Activated CD8-positive, alpha-beta memory T cell treated with anti-CD3 and anti-CD28 coated beads for 48 hours (primary cell): ENCODE data around the gene ELOVL6.

Experiments
- DNase-seq, 3 experiments: peaks; one replicate each; pipeline ENCODE4 v3.0.0-alpha.2; 2020; ENCODE audit warnings: low read depth in 2 of 3, low spot score in 2 of 3

The ELOVL6 gene

DNA sequence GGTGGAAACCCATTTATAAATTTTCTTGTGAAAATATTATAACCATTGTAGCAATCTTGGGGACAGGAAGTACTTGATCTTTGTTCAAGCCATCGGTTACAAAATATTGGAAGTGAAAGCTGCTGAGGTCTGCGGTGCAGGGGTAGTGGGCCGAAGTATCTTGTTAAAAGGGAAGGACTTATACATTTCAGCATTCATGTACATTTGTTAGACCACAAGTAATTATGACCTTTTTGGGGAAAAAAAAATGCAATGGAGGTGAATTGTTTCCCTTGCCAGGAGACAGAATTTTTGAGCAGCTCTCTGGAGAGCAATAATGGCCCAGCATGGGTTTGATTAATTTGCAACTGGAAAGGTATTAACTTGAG is 164.4 kb downstream of the ELOVL6 start:
- DNase-seq, result no peak

DNA sequence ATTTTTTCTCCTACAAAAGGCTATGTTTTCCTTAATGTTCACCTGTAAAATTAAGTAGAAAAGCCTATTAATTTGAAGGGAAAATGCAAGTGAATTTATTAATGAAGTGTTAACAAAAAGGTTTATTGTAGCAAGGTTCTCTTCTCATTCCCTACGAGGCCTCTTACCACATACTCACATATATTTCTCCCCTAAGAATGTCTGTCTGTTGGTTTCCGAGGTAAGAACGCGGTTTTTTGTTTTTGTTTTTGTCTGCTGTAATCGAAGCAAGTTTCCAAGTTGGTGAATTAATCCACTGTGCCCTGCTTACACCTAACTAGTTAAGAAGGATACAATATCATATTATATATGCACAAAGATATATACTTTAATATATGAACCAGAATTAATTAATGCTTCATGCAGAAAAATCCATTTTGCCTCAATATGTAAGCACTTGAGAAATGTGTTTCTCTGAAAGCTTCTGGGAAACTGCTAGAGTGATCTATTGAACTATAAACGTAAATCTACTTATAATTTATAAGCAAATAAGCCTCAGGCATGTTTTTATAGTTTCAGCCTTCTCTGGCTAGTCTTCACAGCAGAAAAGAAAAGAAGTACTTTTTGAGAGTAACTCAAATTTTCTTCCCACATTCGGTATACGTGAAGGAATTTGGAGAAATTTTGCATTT is 164.9 kb downstream of the ELOVL6 start:
- no peak for DNase-seq

DNA sequence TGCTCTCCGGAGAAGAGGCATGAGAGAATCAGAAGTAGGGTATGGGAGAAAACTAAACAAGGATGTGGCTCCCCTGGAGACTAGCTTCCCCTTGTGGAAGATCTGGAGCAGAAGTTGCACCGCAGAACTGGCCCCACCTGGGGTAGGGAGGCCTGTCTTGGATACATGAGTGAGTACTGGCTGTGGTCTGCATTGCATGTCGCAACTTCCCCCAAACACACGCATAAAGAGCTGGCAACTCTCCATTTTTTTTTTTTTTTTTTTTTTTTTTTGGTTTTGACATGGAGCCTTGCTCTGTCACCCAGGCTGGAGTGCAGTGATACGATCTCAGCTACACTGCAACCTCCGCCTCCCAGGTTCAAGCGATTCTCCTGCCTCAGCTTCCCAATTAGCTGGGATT is 165.8 kb downstream of the ELOVL6 start:
- DNase-seq, result no peak

DNA sequence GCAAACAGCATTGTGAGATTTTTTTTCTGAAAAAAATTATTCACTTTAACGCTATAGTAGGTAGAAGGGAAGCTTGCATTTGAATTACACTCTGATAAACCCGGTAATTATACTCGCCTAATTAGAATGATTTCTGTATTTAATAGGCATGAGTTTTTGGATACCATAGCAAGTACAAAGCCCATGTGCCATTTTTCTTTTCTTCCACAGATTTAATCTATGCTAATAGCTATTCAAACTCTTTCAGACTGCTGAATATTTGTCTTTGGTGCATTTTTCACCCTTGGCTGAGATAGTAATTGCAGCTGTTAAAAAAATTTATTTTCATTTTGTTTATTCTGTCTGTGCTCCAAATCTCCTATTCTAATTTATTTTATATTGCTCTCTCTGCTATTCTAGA is 172.7 kb downstream of the ELOVL6 start:
- DNase-seq, result no peak

DNA sequence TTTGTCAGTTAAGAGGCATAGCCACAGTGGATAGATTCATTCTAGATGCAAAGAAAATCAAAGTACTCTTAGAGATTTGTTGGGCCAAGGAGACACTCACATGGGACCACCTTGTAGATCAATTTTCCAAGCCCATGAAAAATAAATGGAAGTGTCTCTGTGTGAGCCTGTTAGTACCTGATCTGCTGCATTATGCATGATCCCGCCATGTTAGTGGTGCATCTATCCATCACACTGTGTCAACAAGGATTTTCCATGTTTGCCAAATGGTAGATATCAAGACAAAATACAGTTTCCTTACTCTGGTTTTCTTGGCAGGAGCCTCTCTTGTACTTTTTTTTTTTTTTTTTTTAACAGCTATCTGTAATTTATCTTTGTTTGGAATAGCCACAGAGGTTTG is 173.4 kb downstream of the ELOVL6 start:
- no peak for DNase-seq

DNA sequence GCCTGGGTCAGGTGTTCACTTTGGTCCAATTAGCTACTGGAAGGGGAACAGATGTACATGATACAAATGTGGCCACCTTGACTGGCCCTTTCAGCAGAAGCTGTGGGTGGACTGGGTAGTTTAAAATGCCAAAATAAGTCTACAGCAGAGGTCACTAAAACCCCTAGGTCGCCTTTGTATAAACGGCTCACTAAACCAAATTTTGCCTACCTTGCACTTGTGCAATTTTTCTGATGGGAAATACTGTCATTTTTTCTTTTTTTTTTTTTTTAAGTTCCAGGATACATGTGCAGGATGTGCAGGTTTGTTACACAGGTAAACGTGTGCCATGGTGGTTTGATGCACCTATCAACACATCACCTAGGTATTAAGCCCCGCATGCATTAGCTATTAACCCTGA is 176.0 kb downstream of the ELOVL6 start:
- DNase-seq, result no peak

DNA sequence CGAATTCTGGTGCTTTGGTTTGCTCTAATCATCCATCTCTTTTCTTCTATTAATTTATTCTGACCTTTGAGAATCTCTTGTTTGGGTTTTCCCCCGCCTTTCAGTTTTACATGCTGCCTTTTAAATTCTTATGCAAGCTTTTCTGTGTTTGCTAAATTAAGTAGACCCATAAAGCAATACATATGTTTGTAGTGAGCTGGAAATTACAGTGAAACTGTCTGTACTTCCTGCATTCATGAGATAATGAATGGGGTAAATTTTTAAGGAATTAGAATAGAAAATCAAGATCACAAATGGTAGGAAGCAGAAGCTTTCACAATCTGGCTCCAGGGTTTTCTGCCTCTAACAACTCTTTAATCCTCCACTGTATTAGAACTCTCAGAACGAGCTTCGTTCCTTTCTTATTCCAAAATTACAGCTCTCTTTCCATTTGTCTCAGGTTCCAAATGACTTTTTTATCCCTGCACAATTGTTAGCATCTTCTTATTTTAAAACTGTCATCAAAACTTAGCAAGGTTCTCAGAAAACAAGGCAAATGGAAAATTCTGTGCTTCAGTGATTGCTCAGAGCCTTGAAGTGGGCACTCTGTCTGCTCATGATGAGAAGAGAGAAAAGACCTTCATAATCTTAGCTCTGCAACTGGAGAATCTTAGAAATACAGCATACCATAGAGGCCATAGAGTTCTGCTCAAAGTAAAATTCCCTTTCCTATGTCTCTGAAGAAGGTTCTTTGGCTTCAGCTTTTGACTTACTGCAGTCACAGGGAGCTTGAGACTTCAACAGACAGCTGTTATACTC is 177.6 kb downstream of the ELOVL6 start:
- no peak for DNase-seq

DNA sequence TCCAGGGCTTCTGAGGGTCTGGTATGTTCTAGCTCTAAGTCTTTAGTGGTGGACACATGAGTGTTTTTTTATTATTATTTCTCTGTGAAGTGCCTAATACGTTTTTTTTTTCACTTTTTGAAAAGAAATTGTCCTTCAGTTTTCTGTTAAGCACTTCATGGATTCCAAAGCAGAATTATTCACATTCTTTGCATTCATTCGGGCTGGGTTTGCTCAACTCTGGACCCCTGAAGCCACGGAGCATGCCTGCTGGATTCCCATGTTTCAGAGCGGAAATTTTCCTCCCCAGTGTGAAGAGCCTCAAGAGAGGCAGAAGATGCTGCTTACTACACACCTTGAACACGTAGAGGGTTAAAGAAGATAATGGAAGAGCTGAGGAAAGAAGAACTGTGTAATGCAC is 178.3 kb downstream of the ELOVL6 start:
- DNase-seq, result no peak

DNA sequence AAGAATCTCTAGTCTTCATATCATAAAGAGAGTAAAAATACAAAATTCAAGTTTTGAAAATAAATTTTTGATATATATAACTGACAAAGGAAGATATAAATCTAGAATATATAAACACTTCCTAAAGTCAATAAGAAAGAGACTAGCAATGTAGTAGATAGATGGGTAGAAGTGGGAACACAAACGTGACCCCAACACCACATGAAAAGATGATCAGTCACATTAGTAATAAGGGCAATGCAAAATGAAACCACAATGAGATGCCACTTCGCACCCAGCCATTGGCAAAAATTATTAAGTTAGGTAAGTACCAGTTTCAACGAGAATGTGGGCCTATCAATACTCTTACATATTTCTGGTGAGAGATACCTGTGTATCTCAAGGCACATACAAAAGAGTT is 179.3 kb downstream of the ELOVL6 start:
- no peak for DNase-seq

DNA sequence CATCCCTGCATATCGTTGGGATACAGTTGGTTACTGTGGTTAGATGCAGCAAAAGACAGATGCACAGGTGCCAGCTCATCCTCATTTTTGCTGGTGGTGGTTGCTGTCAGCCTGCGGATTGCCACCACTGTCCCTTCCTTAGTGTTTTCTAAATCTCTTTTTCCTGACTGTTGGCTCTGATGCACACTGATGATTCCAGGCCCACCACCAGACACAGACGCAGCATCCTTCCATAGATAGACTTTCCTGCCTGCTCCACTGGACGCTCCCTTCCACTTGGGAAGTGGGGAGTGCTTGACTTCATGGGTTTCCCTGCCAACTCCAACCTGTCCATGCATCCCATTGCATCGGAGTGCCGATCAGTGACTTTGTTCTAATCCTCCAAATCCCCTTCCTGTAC is 184.2 kb downstream of the ELOVL6 start:
- no peak for DNase-seq

DNA sequence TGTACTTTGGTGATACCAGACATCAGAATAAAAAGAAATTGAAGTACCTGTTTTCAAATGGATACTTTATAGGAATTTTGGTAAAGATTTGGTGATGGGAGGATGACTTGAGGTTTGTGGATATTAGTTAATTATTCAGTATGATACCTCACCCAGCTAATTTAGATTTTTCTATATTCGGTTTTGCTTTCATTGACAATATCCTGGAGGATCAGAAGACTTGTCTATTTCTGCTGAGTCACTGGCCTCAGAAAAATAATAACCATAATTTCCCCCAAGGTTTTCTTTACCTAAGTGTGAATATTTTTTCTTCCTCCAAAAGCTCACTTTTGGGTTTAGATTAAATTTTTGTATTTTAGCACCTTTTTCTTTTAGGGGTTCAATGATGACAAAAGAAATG is 185.5 kb downstream of the ELOVL6 start:
- DNase-seq, result no peak

DNA sequence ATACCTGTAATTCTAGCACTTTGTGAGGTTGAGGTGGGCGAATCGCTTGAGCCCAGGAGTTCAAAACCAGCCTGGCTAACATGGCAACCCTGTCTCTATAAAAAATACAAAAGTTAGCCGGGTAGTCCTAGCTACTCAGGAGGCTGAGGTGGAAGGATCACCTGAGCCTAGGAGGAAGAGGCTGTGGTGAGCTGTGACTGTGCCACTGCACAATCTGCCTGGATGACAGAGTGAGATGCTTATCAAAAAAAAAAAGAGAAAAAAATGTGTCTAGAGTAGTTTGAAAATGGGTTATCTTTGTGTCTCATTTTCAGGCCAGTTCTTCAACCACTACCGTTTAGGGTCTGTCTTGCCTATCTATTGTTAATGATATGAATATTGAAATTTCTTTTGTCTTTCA is 187.6 kb downstream of the ELOVL6 start:
- no peak for DNase-seq

DNA sequence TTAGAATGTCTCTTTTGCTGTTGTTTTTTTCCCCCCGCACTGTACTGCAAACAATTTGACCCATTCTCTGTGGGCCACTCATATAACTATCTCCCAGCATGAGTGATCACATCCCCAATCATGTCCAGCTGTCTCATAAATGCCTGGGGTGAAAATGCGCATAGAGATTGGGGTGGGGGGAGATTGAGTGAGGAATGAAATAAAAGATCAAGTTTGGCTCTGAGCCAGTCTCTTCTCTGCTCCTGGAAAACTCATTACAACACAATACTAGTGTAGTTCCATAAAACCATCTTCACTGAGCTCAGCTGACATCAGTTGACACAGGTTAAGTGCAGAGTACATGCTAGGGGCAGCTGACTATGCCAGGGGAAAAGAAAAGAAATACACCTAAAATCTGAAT is 188.9 kb downstream of the ELOVL6 start:
- no peak for DNase-seq

DNA sequence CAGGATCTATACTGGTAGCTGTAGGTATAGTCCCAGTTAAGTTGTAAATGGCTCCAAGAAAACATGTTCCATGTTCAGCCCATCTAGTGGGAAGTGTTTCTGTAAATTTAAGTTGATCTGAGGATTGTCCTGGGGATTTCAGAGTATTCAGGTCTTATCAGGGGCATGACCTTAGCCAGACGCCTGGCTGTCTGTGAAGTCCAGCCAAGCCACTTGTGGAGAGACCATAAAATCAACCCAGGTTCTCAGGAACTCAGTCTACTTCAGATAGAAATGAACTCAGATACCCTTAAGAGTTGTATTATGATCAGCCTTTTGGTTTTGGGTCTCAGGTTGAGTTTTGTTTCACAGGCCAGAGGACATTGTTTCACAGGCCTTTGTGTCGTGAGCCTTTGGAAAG is 189.9 kb downstream of the ELOVL6 start:
- DNase-seq, result no peak

DNA sequence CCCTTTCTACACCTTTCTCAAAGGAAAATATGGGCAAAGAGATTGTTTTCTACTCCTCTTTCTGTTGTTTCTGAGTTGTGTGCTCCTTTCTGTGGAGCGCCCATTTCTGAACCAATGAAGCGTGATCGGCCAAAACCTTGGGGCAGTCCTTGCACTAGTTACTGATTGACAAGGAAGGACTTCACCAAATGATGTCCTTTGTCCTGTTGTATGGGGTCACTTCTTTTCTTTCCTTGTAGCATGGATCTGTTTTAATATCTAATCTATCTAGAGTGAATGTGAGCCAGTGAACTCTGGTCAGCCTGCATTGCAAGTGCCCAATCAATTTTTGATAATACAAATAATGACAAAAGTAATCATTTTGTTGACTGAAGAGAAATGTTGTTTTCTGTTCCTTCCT is 191.2 kb downstream of the ELOVL6 start:
- DNase-seq, result no peak

DNA sequence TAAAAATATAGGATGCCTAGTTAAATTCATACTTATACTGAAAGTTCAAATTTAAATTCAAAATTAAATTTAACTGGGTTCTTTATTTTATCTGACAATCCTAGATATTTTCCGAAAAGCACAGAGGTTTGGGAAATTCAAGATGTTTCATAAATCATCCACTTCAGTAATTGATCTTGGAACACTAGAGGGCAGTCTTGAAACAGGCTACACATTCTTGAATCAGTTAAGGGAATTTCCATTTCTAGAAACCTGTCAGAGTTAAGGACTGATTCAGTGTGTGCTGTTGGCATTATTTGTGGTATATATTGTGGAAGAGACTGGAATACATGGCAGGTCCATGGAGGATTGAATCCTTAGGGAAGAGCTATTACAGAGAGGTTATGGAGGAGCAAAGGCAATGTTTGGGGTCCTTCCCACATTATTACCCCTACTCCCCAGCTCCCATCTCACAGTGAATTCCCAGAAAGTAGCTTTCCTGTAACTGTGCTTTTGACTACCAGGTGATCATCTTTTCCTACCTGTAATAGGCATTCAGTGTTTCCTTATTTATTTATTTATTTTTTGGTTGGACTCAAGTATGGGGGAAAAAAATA is 192.9 kb downstream of the ELOVL6 start:
- no peak for DNase-seq

DNA sequence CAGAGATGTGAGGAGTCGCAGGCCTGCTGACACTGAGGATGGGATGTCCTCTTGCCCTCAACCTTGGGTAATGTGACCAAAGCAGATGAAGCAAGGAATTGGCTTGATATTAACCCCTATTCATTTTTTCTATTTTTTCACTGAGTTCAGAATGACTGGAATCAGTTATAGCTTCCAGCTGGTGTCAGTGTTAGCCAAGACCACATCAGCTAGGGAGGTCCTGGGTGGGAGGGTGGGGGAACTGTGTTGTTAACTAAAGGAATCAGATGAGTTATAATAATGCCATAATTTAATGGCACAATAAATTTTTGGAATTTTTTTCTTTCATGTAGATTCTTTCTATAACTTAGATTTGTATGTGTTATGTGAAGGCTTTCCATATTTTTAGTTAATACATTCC is 193.9 kb downstream of the ELOVL6 start:
- no peak for DNase-seq

DNA sequence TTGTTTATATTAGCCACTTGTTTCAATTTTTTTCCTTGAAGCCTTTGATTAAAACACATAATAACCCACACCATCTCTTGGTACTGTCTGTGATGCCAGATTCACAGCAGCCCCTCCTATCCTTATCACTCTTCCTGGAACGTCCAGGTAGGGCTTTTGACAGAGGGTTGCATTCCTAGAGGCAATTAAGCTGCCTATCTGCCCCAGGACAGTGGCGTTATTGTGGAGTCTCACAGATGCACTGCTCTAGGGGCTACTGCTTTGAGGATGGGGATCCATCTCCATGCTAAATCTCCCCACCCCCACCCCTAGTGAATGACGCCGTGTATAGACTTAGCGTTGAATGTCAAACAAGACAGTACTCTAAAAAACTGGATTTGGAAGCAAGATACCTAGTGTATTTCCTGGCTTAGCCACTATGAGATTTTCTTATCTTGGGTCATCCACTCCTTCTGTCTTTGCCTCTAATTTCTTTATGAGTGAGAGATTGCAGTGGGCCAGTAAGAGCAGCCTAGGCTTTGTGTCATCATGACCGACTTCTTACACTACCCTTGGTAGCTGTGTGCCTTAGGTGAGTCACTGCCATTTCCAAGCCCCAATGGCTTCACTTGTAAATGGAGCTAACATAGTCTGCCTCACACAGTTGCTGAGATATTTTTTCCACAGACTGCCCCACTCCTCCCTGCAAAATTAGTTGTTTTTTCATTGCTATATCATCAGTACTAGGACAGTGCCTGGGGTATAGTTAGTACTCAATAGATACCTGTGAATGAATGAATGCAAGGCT is 194.8 kb downstream of the ELOVL6 start:
- no peak for DNase-seq

DNA sequence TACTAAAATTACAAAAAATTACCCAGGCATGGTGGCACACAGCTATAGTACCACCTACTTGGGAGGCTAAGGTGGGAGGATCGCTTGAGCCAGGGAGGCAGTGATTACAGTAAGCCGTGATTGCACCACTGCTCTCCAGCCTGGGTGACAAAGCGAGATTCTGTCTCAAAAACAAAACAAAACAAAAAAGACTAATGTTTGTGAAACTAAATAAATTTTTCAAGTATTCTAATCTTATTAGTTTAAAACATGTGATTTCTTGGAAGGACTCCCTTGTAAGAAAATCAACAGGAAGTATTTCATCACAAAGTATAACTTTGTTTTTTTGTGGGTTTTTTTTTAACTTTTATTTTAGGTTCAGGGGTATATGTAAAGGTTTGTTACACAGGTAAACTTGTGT is 196.1 kb downstream of the ELOVL6 start:
- DNase-seq, result no peak

DNA sequence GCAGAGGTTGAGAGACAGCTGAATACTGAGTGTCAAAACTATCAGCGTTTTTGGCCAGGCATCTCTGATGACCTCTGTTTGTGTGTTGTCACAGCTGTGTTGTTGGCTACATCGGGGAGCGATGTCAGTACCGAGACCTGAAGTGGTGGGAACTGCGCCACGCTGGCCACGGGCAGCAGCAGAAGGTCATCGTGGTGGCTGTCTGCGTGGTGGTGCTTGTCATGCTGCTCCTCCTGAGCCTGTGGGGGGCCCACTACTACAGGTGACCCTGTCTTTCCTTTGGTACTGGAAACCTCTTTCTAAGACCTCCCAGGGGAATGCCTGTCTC is 198.9 kb downstream of the ELOVL6 start:
- no peak for DNase-seq

DNA sequence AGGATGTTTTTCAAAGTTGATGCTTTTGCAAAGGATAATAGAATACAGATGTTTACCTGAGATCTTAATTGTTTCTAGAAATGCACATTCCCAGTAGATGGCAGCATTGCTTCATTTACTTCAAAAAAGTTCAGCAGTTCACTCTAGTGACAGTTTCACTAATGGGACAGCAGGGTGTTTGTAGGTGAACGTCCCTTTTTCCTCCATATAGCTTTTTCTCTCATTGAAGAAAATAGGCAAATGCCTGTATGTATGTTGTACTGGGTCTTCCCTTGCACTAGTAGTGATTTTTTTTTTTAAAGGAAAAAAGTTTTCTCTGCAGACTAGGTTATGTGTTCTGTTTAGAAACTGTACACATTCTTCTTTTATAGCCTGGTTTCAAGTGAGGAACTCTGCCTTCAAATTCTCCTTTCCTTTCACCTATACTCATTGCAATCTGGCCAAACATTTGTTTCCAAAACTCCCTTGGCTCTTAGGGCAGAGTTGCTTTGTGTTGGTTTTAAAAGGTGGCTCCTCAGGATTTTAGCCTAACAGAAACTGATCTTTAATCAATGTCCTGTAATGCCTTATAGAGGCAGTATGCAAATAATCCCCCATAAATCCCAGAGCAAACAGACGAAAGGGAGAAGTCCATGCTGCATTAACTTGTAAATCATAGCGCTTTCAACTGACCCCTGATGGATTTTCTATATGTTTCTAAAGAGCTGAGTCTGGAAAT is 199.4 kb downstream of the ELOVL6 start:
- no peak for DNase-seq
